ENCODE data around the gene ZMYM4. TPM values are rescaled to one million over a fixed set of nuclear protein-coding genes. Genes with fewer than 3 reads are reported as not detected.
"Not testable (repeated sequence)": the region's sequence is repeated elsewhere in the genome, so short reads cannot be mapped to it uniquely, and the experiment has no call there.

ZMYM4 gene
- total RNA-seq, 1 donor from 2014 or later = 36.1 TPM

GRCh38 chr1:35315649-35316048 lies 47.1 kb downstream of the ZMYM4 start:
- intact Hi-C loops (cut with DNase I) = no loop called here
- no peak for DNase-seq (ENCODE audit: low spot score)

- intact Hi-C loops (cut with DNase I) = no loop called here
Observed at GRCh38 chr1:35316264-35316663, 47.8 kb downstream of the ZMYM4 start.

GRCh38 chr1:35319988-35320713 lies 51.6 kb downstream of the ZMYM4 start:
- intact Hi-C loops (cut with DNase I) = no loop called here
- DNase-seq (ENCODE audit: low spot score) = peak; percentile 78

More at GRCh38 chr1:35316264-35316663, 47.8 kb downstream of the ZMYM4 start:
- DNase-seq (ENCODE audit: low spot score) = no peak

- intact Hi-C loops (cut with DNase I) = no loop called here
- DNase-seq (ENCODE audit: low spot score) = no peak
Observed at GRCh38 chr1:35320937-35321336, 52.4 kb downstream of the ZMYM4 start.

- intact Hi-C loops (cut with DNase I) = no loop called here
- DNase-seq (ENCODE audit: low spot score) = no peak
Observed at GRCh38 chr1:35324486-35324885, 56.0 kb downstream of the ZMYM4 start.

GRCh38 chr1:35326246-35326866 lies 57.8 kb downstream of the ZMYM4 start:
- intact Hi-C loops (cut with DNase I) = no loop called here
- DNase-seq (ENCODE audit: low spot score) = no peak

GRCh38 chr1:35331618-35332017 lies 63.1 kb downstream of the ZMYM4 start:
- intact Hi-C loops (cut with DNase I); DNase-seq (ENCODE audit: low spot score): not testable (repeated sequence)

GRCh38 chr1:35334485-35334884 lies 66.0 kb downstream of the ZMYM4 start:
- intact Hi-C loops (cut with DNase I) = no loop called here
- DNase-seq (ENCODE audit: low spot score) = no peak

- DNase-seq (ENCODE audit: low spot score) = no peak
- intact Hi-C loops (cut with DNase I) = no loop called here
Observed at GRCh38 chr1:35340519-35340918, 72.0 kb downstream of the ZMYM4 start.

- intact Hi-C loops (cut with DNase I) = no loop called here
- peak; percentile 77 for DNase-seq (ENCODE audit: low spot score)
Observed at GRCh38 chr1:35345439-35345981, 77.0 kb downstream of the ZMYM4 start.

- DNase-seq (ENCODE audit: low spot score) = no peak
- intact Hi-C loops (cut with DNase I) = no loop called here
Observed at GRCh38 chr1:35350872-35351271, 82.4 kb downstream of the ZMYM4 start.

- no peak for DNase-seq (ENCODE audit: low spot score)
- intact Hi-C loops (cut with DNase I) = no loop called here
Observed at GRCh38 chr1:35359995-35360394, 91.5 kb downstream of the ZMYM4 start.

GRCh38 chr1:35361638-35362037 lies 93.1 kb downstream of the ZMYM4 start:
- intact Hi-C loops (cut with DNase I) = no loop called here
- no peak for DNase-seq (ENCODE audit: low spot score)

GRCh38 chr1:35364741-35365140 lies 96.2 kb downstream of the ZMYM4 start:
- intact Hi-C loops (cut with DNase I) = no loop called here
- DNase-seq (ENCODE audit: low spot score) = no peak

- DNase-seq (ENCODE audit: low spot score) = no peak
- intact Hi-C loops (cut with DNase I) = no loop called here
Observed at GRCh38 chr1:35367914-35368313, 99.4 kb downstream of the ZMYM4 start.

GRCh38 chr1:35369922-35370671 lies 101.6 kb downstream of the ZMYM4 start:
- DNase-seq (ENCODE audit: low spot score) = no peak
- intact Hi-C loops (cut with DNase I) = no loop called here

- DNase-seq (ENCODE audit: low spot score) = no peak
- intact Hi-C loops (cut with DNase I) = no loop called here
Observed at GRCh38 chr1:35371506-35371905, 103.0 kb downstream of the ZMYM4 start.

- intact Hi-C loops (cut with DNase I) = no loop called here
- no peak for DNase-seq (ENCODE audit: low spot score)
Observed at GRCh38 chr1:35377555-35377954, 109.0 kb downstream of the ZMYM4 start.

- intact Hi-C loops (cut with DNase I) = no loop called here
- no peak for DNase-seq (ENCODE audit: low spot score)
Observed at GRCh38 chr1:35379317-35380000, 111.0 kb downstream of the ZMYM4 start.

GRCh38 chr1:35380111-35380510 lies 111.6 kb downstream of the ZMYM4 start:
- intact Hi-C loops (cut with DNase I); DNase-seq (ENCODE audit: low spot score): not testable (repeated sequence)
